H1 (cell line): ENCODE data around the gene CCDC137. TPM values are rescaled to one million over a fixed set of nuclear protein-coding genes. Genes with fewer than 3 reads are reported as not detected.

Source experiments
- ASH2L ChIP-seq: fragments of 200-600, 300-600 bp; sonication (generic); IDR thresholded peaks from one replicate; pipeline ENCODE4 v1.7.1; 2017; ENCODE audit warnings: low read length
- CHD2 ChIP-seq: IDR thresholded peaks from 2 replicates; pipeline ENCODE4 v1.6.1; 2012; ENCODE audit warnings: low read length, improper control_type of control experiment
- POLR2A ChIP-seq, 2 experiments: IDR thresholded peaks; 1 replicate in 1 of 2; 2 replicates in 1 of 2; pipeline ENCODE4 v1.6.1; 2011; ENCODE audit warnings: low read depth in 2 of 2, low read length in 2 of 2, mild to moderate bottlenecking in 2 of 2; ENCODE audit errors: control extremely low read depth in 1 of 2
- SIRT6 ChIP-seq: IDR thresholded peaks from one replicate; pipeline ENCODE4 v1.7.1; 2012; ENCODE audit warnings: low read length, inconsistent platforms
- TEAD4 ChIP-seq: IDR thresholded peaks from 2 replicates; pipeline ENCODE4 v1.6.1; 2012; ENCODE audit warnings: low read depth, low read length, inconsistent platforms, mixed read lengths
- USF2 ChIP-seq: IDR thresholded peaks from 2 replicates; pipeline ENCODE4 v1.6.1; 2011; ENCODE audit warnings: low read length, improper control_type of control experiment
- polyA plus RNA-seq, 7 experiments: library from polyadenylated mRNA; depleted of rRNA in 3 of 7; stranded (reverse) in 5 of 7; unstranded in 2 of 7; fragments of >200 nt in 5 of 7; fragments of 200-250 nt in 2 of 7; gene quantifications; 1 replicate in 5 of 7; 2 replicates in 1 of 7; 4 replicates in 1 of 7; pipeline versions ENCODE4 v1.2.1 to v1.2.3, GENCODE V29; 2011 to 2013; ENCODE audit warnings: missing spikeins in 2 of 7, mixed read lengths in 2 of 7
- total RNA-seq: library from RNA; stranded (reverse); fragmentation: NEBNext Ultra II Directional; extraction: Animal tissue kit (Norgen Biotek cat#: 25700); gene quantifications from 2 replicates; pipeline ENCODE4 v1.2.1, GENCODE V29; 2021

The CCDC137 gene
- total and polyA plus RNA-seq, 2 of the 8 experiments (the other 6 are each of a cell fraction or from before 2014, with no cell fraction given): 17.6 to 38.6 TPM

GRCh38 chr17:81713004-81713555 lies 46.5 kb downstream of the CCDC137 start (continued):
- no peak for TF ChIP-seq USF2
- TF ChIP-seq CHD2: no peak
- TF ChIP-seq SIRT6: no peak
- no peak for TF ChIP-seq POLR2A (IDR thresholded peaks at IDR 0.05; ENCODE audit: control extremely low read depth in 1 of 2, low read depth in 2 of 2, low read length in 2 of 2)
- no peak for TF ChIP-seq ASH2L
- no peak for TF ChIP-seq TEAD4
